IMR-90 (cell line): ENCODE measurements around the gene SNTA1. TPM values are rescaled to one million over a fixed set of nuclear protein-coding genes. Genes with fewer than 3 reads are reported as not detected.
"Not testable (repeated sequence)": the region's sequence is repeated elsewhere in the genome, so short reads cannot be mapped to it uniquely, and the experiment has no call there.

Source experiments
- ATAC-seq: fragments of 200-7000 bp; cut with Tn5 transposase; 2 replicates; pipeline ENCODE4 v1.9.1; 2020; ENCODE audit warnings: low read depth, mild to moderate bottlenecking, moderate library complexity
- BruUV-seq: library from RNA; stranded (reverse); fragments of 400-500 nt; replicated peaks from 2 replicates; lab custom pipeline; 2021; lab: Mats Ljungman, UMichigan
- CTCF ChIA-PET: fragments of 300-600 bp; formaldehyde crosslinking; extraction: SDS; loops from one replicate; lab custom pipeline; 2021; ENCODE audit warnings: antibody characterized with exemption; lab: Yijun Ruan, JAX
- POLR2A ChIA-PET: fragments of 300-600 bp; sonication (Branson Sonifier 250); formaldehyde crosslinking; loops from one replicate; lab custom pipeline; 2022; ENCODE audit warnings: antibody characterized with exemption; ENCODE audit not compliant: unreplicated experiment; lab: Charles Lee
- DNase-seq: peaks from one replicate; pipeline ENCODE4 v3.0.0; 2013
- H2AFZ ChIP-seq: replicated peaks from 2 replicates; pipeline ENCODE3; 2013; ENCODE audit warnings: low read length, mild to moderate bottlenecking; ENCODE audit not compliant: poor library complexity
- H2AK5ac ChIP-seq: 2 replicates; pipeline ENCODE4 v1.6.1; 2013; ENCODE audit warnings: low read depth, low read length, inconsistent platforms
- H2AK9ac ChIP-seq: replicated peaks from 2 replicates; pipeline ENCODE3; 2013; ENCODE audit warnings: mild to moderate bottlenecking, low read depth, low read length, moderate library complexity; ENCODE audit not compliant: poor library complexity
- H2BK120ac ChIP-seq: 2 replicates; pipeline ENCODE4 v1.6.1; 2013; ENCODE audit warnings: low read depth, low read length, inconsistent platforms
- H2BK15ac ChIP-seq: 3 replicates; pipeline ENCODE4 v1.6.1; 2013; ENCODE audit warnings: low read depth, low read length, inconsistent platforms
- H2BK20ac ChIP-seq: 2 replicates; pipeline ENCODE4 v1.6.1; 2013; ENCODE audit warnings: low read depth, mild to moderate bottlenecking, inconsistent platforms, low read length, moderate library complexity
- H2BK5ac ChIP-seq: 2 replicates; pipeline ENCODE4 v1.6.1; 2013; ENCODE audit warnings: mild to moderate bottlenecking, low read depth, low read length, inconsistent platforms; ENCODE audit not compliant: poor library complexity, severe bottlenecking
- H3K14ac ChIP-seq: replicated peaks from 2 replicates; pipeline ENCODE4 v1.6.1; 2013; ENCODE audit warnings: low read depth, low read length, inconsistent platforms
- H3K18ac ChIP-seq: 2 replicates; pipeline ENCODE4 v1.6.1; 2013; ENCODE audit warnings: low read depth, low read length, control low read depth
- H3K23ac ChIP-seq: 2 replicates; pipeline ENCODE4 v1.6.1; 2013; ENCODE audit warnings: low read depth, low read length, inconsistent platforms
- H3K27ac ChIP-seq: 2 replicates; pipeline ENCODE4 v1.5.1; 2013; ENCODE audit warnings: mild to moderate bottlenecking, control low read depth, low read length; ENCODE audit not compliant: insufficient read depth
- H3K27me3 ChIP-seq: 2 replicates; pipeline ENCODE4 v1.6.1; 2013; ENCODE audit warnings: low read length; ENCODE audit not compliant: control insufficient read depth, insufficient read depth
- H3K36me3 ChIP-seq: 2 replicates; pipeline ENCODE4 v1.6.1; 2013; ENCODE audit warnings: low read length, mixed read lengths; ENCODE audit not compliant: control insufficient read depth, insufficient read depth
- H3K4ac ChIP-seq: 2 replicates; pipeline ENCODE4 v1.6.1; 2013; ENCODE audit warnings: low read depth, low read length, inconsistent platforms
- H3K4me1 ChIP-seq: 2 replicates; pipeline ENCODE4 v1.6.1; 2013; ENCODE audit warnings: low read length, mixed read lengths; ENCODE audit not compliant: control insufficient read depth, insufficient read depth
- H3K4me2 ChIP-seq: 2 replicates; pipeline ENCODE4 v1.6.1; 2013; ENCODE audit warnings: low read depth, mild to moderate bottlenecking, control low read depth, low read length, moderate library complexity
- H3K4me3 ChIP-seq: 2 replicates; pipeline ENCODE4 v1.5.1; 2013; ENCODE audit warnings: low read depth, mild to moderate bottlenecking, control low read depth, low read length, moderate library complexity; ENCODE audit not compliant: insufficient read depth
- H3K56ac ChIP-seq: 2 replicates; pipeline ENCODE4 v1.6.1; 2013; ENCODE audit warnings: low read length, inconsistent platforms; ENCODE audit not compliant: insufficient read depth; ENCODE audit errors: extremely low read depth
- H3K79me1 ChIP-seq, 2 experiments: 2 replicates each; pipeline ENCODE4 v1.6.1; 2013; ENCODE audit warnings: low read length in 2 of 2, inconsistent platforms in 1 of 2, low read depth in 1 of 2
- H3K9ac ChIP-seq: 2 replicates; pipeline ENCODE4 v1.6.1; 2013; ENCODE audit warnings: low read depth, low read length, control low read depth
- H3K9me1 ChIP-seq: 2 replicates; pipeline ENCODE4 v1.6.1; 2013; ENCODE audit warnings: low read length, inconsistent platforms; ENCODE audit not compliant: insufficient read depth
- H3K9me3 ChIP-seq: 2 replicates; pipeline ENCODE4 v1.6.1; 2013; ENCODE audit warnings: low read length; ENCODE audit not compliant: control insufficient read depth, insufficient read depth
- H4K20me1 ChIP-seq: 2 replicates; pipeline ENCODE4 v1.6.1; 2013; ENCODE audit warnings: low read length, inconsistent platforms; ENCODE audit not compliant: insufficient read depth
- H4K5ac ChIP-seq: 2 replicates; pipeline ENCODE4 v1.6.1; 2013; ENCODE audit warnings: mild to moderate bottlenecking, low read depth, low read length, control low read depth
- H4K8ac ChIP-seq, 2 experiments: 2 replicates each; pipeline ENCODE4 v1.6.1; 2013; ENCODE audit warnings: low read depth in 2 of 2, low read length in 2 of 2, control low read depth in 1 of 2, inconsistent platforms in 1 of 2
- H4K91ac ChIP-seq: 2 replicates; pipeline ENCODE4 v1.6.1; 2013; ENCODE audit warnings: low read depth, low read length, inconsistent platforms; ENCODE audit not compliant: insufficient read depth
- WGBS, 2 experiments: methylation state at CpG; one replicate each; pipeline versions ENCODE4 v1.1.5 to v1.1.7; 2013; ENCODE audit warnings: missing lambda C conversion rate in 2 of 2; ENCODE audit not compliant: insufficient read length in 1 of 2; ENCODE audit errors: extremely low coverage in 2 of 2; 5-methylcytosine and 5-hydroxymethylcytosine counted together
- dilution Hi-C: fragments of 300-500 bp; cut with HindIII; formaldehyde crosslinking; loops from one replicate; pipeline ENCODE4 v1.14.3; 2018; ENCODE audit warnings: low sequenced_read_pairs; ENCODE audit not compliant: unreplicated experiment
- in situ Hi-C: fragments of 300-500 bp; cut with MboI; formaldehyde crosslinking; loops from 3 replicates; pipeline ENCODE4 v1.14.3; 2019; ENCODE audit warnings: low sequenced_read_pairs, inconsistent platforms, mixed read lengths
- intact Hi-C: fragments of 100-400 bp; cut with micrococcal nuclease; formaldehyde crosslinking; loops from 2 replicates; pipeline ENCODE4 v1.10.0; 2022
- polyA plus RNA-seq, 3 experiments: library from polyadenylated mRNA; depleted of rRNA; stranded (reverse); fragments of >200 nt; gene quantifications; 2 replicates each; pipeline ENCODE4 v1.2.3, GENCODE V29; 2012; ENCODE audit warnings: low replicate concordance in 1 of 3
- total RNA-seq: library from RNA; depleted of rRNA; stranded (reverse); fragments of >200 nt; gene quantifications from 2 replicates; pipeline ENCODE4 v1.2.3, GENCODE V29; 2012

The SNTA1 gene
- total and polyA plus RNA-seq, 2 of the 4 experiments (the other 2 are of a cell fraction) = 10.6 to 15.4 TPM

DNA sequence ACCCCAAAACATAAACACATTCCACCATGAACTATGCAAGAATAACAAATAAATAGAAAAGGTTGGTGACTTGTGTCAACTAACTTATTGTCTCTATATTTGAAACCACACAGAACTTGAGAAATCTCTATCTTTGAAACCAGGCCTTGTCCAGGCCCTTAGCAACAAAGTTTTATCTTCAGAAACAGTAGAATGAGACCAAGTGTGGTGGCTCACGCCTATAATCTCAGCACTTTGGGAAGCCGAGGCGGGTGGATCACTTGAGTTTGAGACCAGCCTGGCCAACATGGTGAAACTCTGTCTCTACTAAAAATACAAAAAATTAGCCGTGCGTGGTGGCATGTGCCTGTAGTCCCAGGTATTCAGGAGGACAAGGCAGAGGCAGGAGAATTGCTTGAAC is 39.6 kb upstream of the SNTA1 start:
- H2BK120ac ChIP-seq, H3K79me1 ChIP-seq, H2AFZ ChIP-seq, BruUV-seq, in situ Hi-C loops, ATAC-seq, H3K27me3 ChIP-seq, H4K20me1 ChIP-seq, DNase-seq, H2BK5ac ChIP-seq, H3K4me1 ChIP-seq, H3K9me1 ChIP-seq, H3K14ac ChIP-seq, H3K4me2 ChIP-seq, H3K27ac ChIP-seq, intact Hi-C loops, H2AK9ac ChIP-seq, H3K56ac ChIP-seq, dilution Hi-C loops, H3K4ac ChIP-seq, H3K9ac ChIP-seq, CTCF ChIA-PET, H4K8ac ChIP-seq, H3K4me3 ChIP-seq, H3K23ac ChIP-seq, H2BK20ac ChIP-seq, H4K91ac ChIP-seq, H2BK15ac ChIP-seq, H4K5ac ChIP-seq, H2AK5ac ChIP-seq, POLR2A ChIA-PET, H3K9me3 ChIP-seq, H3K18ac ChIP-seq, H3K36me3 ChIP-seq: not testable (repeated sequence)
- 100% methylated on average over 1 of the region's 5 CpGs; no CpG with 5 or more reads in 1 of the 2 experiments for WGBS, 2 experiments
